ENCODE measurements around the gene ASPHD2. TPM values are rescaled to one million over a fixed set of nuclear protein-coding genes. Genes with fewer than 3 reads are reported as not detected.
"Not testable (repeated sequence)": the region's sequence is repeated elsewhere in the genome, so short reads cannot be mapped to it uniquely, and the experiment has no call there.

Gene ASPHD2
- total and polyA plus RNA-seq, 10 donors: 2.1 to 8.0 (median 5.1) TPM

GRCh38 chr22:26406118-26406517, 22.9 kb upstream of the ASPHD2 start:
- TF ChIP-seq CTCF (IDR thresholded peaks at IDR 0.05 in 8 of 11, conservative IDR thresholded peaks at IDR 0.05 in 3 of 11) (no peak), POLR2A (IDR thresholded peaks at IDR 0.05) (no peak), POLR2AphosphoS5 (IDR thresholded peaks at IDR 0.05) (no peak)
- intact Hi-C loops (cut with DNase I; ENCODE audit: low total_unique reads): no loop called here
- H3K36me3 ChIP-seq: no peaks in the 10 kb centered on the region
- no peaks in the 10 kb centered on the region for H3K9me3 ChIP-seq
- no peak overlapping the region for H3K4me3 ChIP-seq
- WGBS, 5 donors: 79 to 94% (median 84%) methylated on average over 4 of the region's 4 CpGs
- DNase-seq: no peak
- H3K4me1 ChIP-seq: peaks cover 0 to 23% (median 9%) of the 10 kb centered on the region in 6 donors
- no peak overlapping the region for H3K27ac ChIP-seq
- peaks cover 0 to 18% (median 0%) of the 10 kb centered on the region in 7 donors for H3K27me3 ChIP-seq (replicated peaks in 1 of 7)

- H3K27me3 ChIP-seq (replicated peaks in 1 of 7): peaks cover 0 to 26% (median 0%) of the 10 kb centered on the region in 7 donors
- H3K4me1 ChIP-seq: peaks cover 0 to 19% (median 9%) of the 10 kb centered on the region in 6 donors
- H3K27ac ChIP-seq; intact Hi-C loops (cut with DNase I; ENCODE audit: low total_unique reads); DNase-seq; H3K9me3 ChIP-seq; H3K4me3 ChIP-seq; H3K36me3 ChIP-seq: not testable (repeated sequence)
- WGBS, 5 donors: 90 to 94% (median 91%) methylated on average over 7 of the region's 7 CpGs
Observed at GRCh38 chr22:26408562-26409220, 20.4 kb upstream of the ASPHD2 start.

DNA sequence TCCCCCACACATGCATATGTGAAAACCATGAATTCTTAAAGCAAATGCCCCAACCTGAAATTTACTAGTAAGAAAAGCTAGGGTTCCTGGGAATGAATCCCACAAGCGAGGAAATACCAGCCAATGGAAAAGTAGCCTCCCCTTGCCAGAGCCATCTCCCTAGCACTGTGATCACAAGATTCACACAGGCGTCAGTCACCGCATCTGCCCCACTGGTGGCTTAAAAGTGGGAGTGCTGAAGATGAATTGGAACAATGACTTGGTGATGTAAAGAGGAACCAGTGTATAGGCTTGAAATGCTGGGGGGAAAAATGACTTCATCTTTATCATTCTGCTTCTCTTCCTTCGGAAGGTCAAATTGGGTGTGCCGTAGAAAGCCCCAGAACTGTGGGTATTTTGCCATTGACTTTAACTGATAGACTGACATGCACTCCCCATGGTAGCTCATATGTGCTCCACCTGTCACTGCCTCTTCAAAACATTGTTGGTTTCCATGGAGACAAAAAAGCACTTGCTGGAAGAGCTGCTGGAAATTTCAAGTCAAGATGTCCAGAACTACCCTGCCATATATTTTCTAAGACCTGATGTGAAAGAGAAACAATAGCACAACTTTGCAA, 19.2 kb upstream of the ASPHD2 start:
- Histone ChIP-seq H3K9me3 (no peaks in the 10 kb centered on the region), H3K4me1 (peaks cover 0 to 8% (median 3%) of the 10 kb centered on the region in 6 donors), H3K4me3 (no peak overlapping the region), H3K27me3 (replicated peaks in 1 of 7) (peaks cover 0 to 25% (median 0%) of the 10 kb centered on the region in 7 donors), H3K27ac (no peak overlapping the region), H3K36me3 (no peaks in the 10 kb centered on the region)
- TF ChIP-seq POLR2A (IDR thresholded peaks at IDR 0.05) (no peak), CTCF (IDR thresholded peaks at IDR 0.05 in 8 of 11, conservative IDR thresholded peaks at IDR 0.05 in 3 of 11) (no peak), POLR2AphosphoS5 (IDR thresholded peaks at IDR 0.05) (no peak)
- DNase-seq: no peak
- WGBS, 5 donors: 62 to 80% (median 70%) methylated on average over 5 of the region's 5 CpGs
- intact Hi-C loops (cut with DNase I; ENCODE audit: low total_unique reads): no loop called here

- Histone ChIP-seq H3K27me3 (replicated peaks in 1 of 7) (peaks cover 0 to 29% (median 0%) of the 10 kb centered on the region in 7 donors), H3K9me3 (no peaks in the 10 kb centered on the region), H3K4me3 (no peak overlapping the region), H3K36me3 (no peaks in the 10 kb centered on the region), H3K4me1 (peaks cover 0 to 2% (median 0%) of the 10 kb centered on the region in 6 donors), H3K27ac (no peak overlapping the region)
- no peak for TF ChIP-seq POLR2A (IDR thresholded peaks at IDR 0.05)
- TF ChIP-seq POLR2AphosphoS5 (IDR thresholded peaks at IDR 0.05): no peak
- 76 to 84% (median 79%) methylated on average over 5 of the region's 5 CpGs for whole genome bisulfite sequencing, 5 donors
- intact Hi-C loops (cut with DNase I; ENCODE audit: low total_unique reads): no loop called here
- no peak for DNase-seq
Observed at GRCh38 chr22:26410386-26410785, 18.7 kb upstream of the ASPHD2 start.

- WGBS, 5 donors: 80 to 90% (median 88%) methylated on average over 4 of the region's 4 CpGs
- H3K36me3 ChIP-seq: no peaks in the 10 kb centered on the region
- TF ChIP-seq POLR2A (IDR thresholded peaks at IDR 0.05) (no peak), POLR2AphosphoS5 (IDR thresholded peaks at IDR 0.05) (no peak), CTCF (IDR thresholded peaks at IDR 0.05 in 8 of 11, conservative IDR thresholded peaks at IDR 0.05 in 3 of 11) (no peak)
- no peak overlapping the region for H3K4me3 ChIP-seq
- H3K27me3 ChIP-seq (replicated peaks in 1 of 7): peaks cover 0 to 51% (median 0%) of the 10 kb centered on the region in 7 donors
- H3K4me1 ChIP-seq: no peaks in the 10 kb centered on the region
- H3K9me3 ChIP-seq: no peaks in the 10 kb centered on the region
- intact Hi-C loops (cut with DNase I; ENCODE audit: low total_unique reads): no loop called here
- DNase-seq: no peak
- no peak overlapping the region for H3K27ac ChIP-seq
Observed at GRCh38 chr22:26414347-26414746, 14.7 kb upstream of the ASPHD2 start.
